Keratinocyte (primary cell): ENCODE measurements around the gene YJU2. TPM values are rescaled to one million over a fixed set of nuclear protein-coding genes. Genes with fewer than 3 reads are reported as not detected.

ENCODE experiments used
- DNase-seq: peaks from one replicate; pipeline ENCODE4 v3.0.0-alpha.2; 2011; ENCODE audit warnings: low read depth, missing footprints, low spot score
- FAIRE-seq: peaks from 2 replicates; lab custom pipeline; 2011; peaks lifted over from hg19 to GRCh38; lab: Jason Lieb, UNC
- H2AFZ ChIP-seq: 2 replicates; pipeline ENCODE4 v1.6.0; 2012; ENCODE audit warnings: low read length, control low read depth, inconsistent platforms; ENCODE audit not compliant: control insufficient read depth
- H3K27ac ChIP-seq: 2 replicates; pipeline ENCODE4 v1.5.1; 2011; ENCODE audit warnings: low read length; ENCODE audit not compliant: control insufficient read depth, insufficient read depth
- H3K27me3 ChIP-seq: 3 replicates; pipeline ENCODE4 v1.6.0; 2011; ENCODE audit warnings: low read length; ENCODE audit not compliant: control insufficient read depth, insufficient read depth; ENCODE audit errors: extremely low read depth
- H3K36me3 ChIP-seq, 2 experiments: 2 replicates in 1 of 2; 3 replicates in 1 of 2; pipeline ENCODE4 v1.5.1; 2011; ENCODE audit warnings: low read length in 2 of 2, mild to moderate bottlenecking in 1 of 2; ENCODE audit not compliant: control insufficient read depth in 2 of 2, insufficient read depth in 2 of 2; ENCODE audit errors: extremely low read depth in 1 of 2
- H3K4me1 ChIP-seq: 3 replicates; pipeline ENCODE4 v1.5.1; 2011; ENCODE audit warnings: low read length; ENCODE audit not compliant: control insufficient read depth, insufficient read depth; ENCODE audit errors: extremely low read depth
- H3K4me2 ChIP-seq: 3 replicates; pipeline ENCODE4 v1.6.0; 2011; ENCODE audit warnings: low read depth, low read length; ENCODE audit not compliant: control insufficient read depth, insufficient read depth; ENCODE audit errors: extremely low read depth
- H3K4me3 ChIP-seq, 3 experiments: fragments of 200-600 bp in 1 of 3; sonication (generic) in 1 of 3; 2 replicates in 2 of 3; 3 replicates in 1 of 3; pipeline ENCODE4 v1.5.1; 2011 to 2016; ENCODE audit warnings: low read length in 3 of 3, mild to moderate bottlenecking in 3 of 3, control low read depth in 2 of 3, inconsistent platforms in 1 of 3, low read depth in 1 of 3, mixed read lengths in 1 of 3, mixed run types in 1 of 3, moderate library complexity in 1 of 3; ENCODE audit not compliant: control insufficient read depth in 2 of 3, insufficient read depth in 2 of 3; ENCODE audit errors: extremely low read depth in 1 of 3
- H3K79me2 ChIP-seq: 2 replicates; pipeline ENCODE4 v1.6.0; 2012; ENCODE audit warnings: low read length; ENCODE audit not compliant: control insufficient read depth, insufficient read depth
- H3K9ac ChIP-seq: 3 replicates; pipeline ENCODE4 v1.6.0; 2011; ENCODE audit warnings: low read length; ENCODE audit not compliant: control insufficient read depth, insufficient read depth; ENCODE audit errors: extremely low read depth
- H3K9me1 ChIP-seq: 3 replicates; pipeline ENCODE4 v1.6.0; 2011; ENCODE audit warnings: low read length; ENCODE audit not compliant: control insufficient read depth, insufficient read depth; ENCODE audit errors: extremely low read depth
- H3K9me3 ChIP-seq: 2 replicates; pipeline ENCODE4 v1.5.1; 2012; ENCODE audit warnings: low read depth, low read length; ENCODE audit not compliant: control insufficient read depth
- H4K20me1 ChIP-seq: 3 replicates; pipeline ENCODE4 v1.6.0; 2011; ENCODE audit warnings: low read length; ENCODE audit not compliant: control insufficient read depth, insufficient read depth; ENCODE audit errors: extremely low read depth
- CTCF ChIP-seq, 3 experiments: IDR thresholded peaks in 1 of 3; conservative IDR thresholded peaks in 1 of 3; optimal IDR thresholded peaks in 1 of 3; 2 replicates in 2 of 3; 3 replicates in 1 of 3; pipeline versions ENCODE3 to v1.5.1; 2011; ENCODE audit warnings: low read length in 3 of 3, mild to moderate bottlenecking in 3 of 3, moderate library complexity in 2 of 3, control low read depth in 1 of 3, inconsistent platforms in 1 of 3; ENCODE audit not compliant: insufficient read depth in 2 of 3; ENCODE audit errors: extremely low read depth in 1 of 3
- EZH2 ChIP-seq: IDR thresholded peaks from one replicate; pipeline ENCODE4 v1.6.1; 2012; ENCODE audit warnings: inconsistent platforms, mild to moderate bottlenecking, low read length, moderate library complexity
- dilution Hi-C: fragments of 300-500 bp; cut with MboI; formaldehyde crosslinking; loops from one replicate; pipeline ENCODE4 v1.7.0; 2020; ENCODE audit warnings: low sequenced_read_pairs; ENCODE audit not compliant: extremely low pct_ligation_motif_present
- polyA plus RNA-seq, 5 experiments: library from polyadenylated mRNA; depleted of rRNA in 3 of 5; stranded (reverse) in 3 of 5; stranded (forward) in 1 of 5; unstranded in 1 of 5; fragments of >200 nt; gene quantifications; 1 replicate in 1 of 5; 2 replicates in 3 of 5; 3 replicates in 1 of 5; pipeline versions ENCODE4 v1.2.1 to v1.2.3, GENCODE V29; 2011 to 2012; ENCODE audit warnings: missing spikeins in 2 of 5, low read depth in 1 of 5, low replicate concordance in 1 of 5

The YJU2 gene
- polyA plus RNA-seq, 1 donor (not counting 4 experiments of a cell fraction or from before 2014, with no cell fraction given): 13.7 TPM

GRCh38 chr19:4295972-4296771 lies 49.3 kb downstream of the YJU2 start:
- FAIRE-seq: no peak
- no peak overlapping the region for H3K27ac ChIP-seq
- no peaks in the 10 kb centered on the region for H3K9me3 ChIP-seq
- dilution Hi-C loops: no loop called here
- no peak overlapping the region for H3K4me3 ChIP-seq
- no peak overlapping the region for H3K9ac ChIP-seq
- no peak overlapping the region for H3K4me2 ChIP-seq
- no peak for DNase-seq
- TF ChIP-seq EZH2: no peak
- TF ChIP-seq CTCF (optimal IDR thresholded peaks at IDR 0.05 in 1 of 3, IDR thresholded peaks at IDR 0.05 in 1 of 3, conservative IDR thresholded peaks at IDR 0.05 in 1 of 3; ENCODE audit: extremely low read depth in 1 of 3, insufficient read depth in 2 of 3, low read length in 3 of 3): no peak
- no peaks in the 10 kb centered on the region for H3K9me1 ChIP-seq
- no peaks in the 10 kb centered on the region for H3K36me3 ChIP-seq
- H3K27me3 ChIP-seq: peaks cover 10% of the 10 kb centered on the region
- no peaks in the 10 kb centered on the region for H3K4me1 ChIP-seq
- no peaks in the 10 kb centered on the region for H3K79me2 ChIP-seq
- H2AFZ ChIP-seq: no peak overlapping the region
- no peaks in the 10 kb centered on the region for H4K20me1 ChIP-seq

GRCh38 chr19:4297901-4298809 lies 51.3 kb downstream of the YJU2 start:
- dilution Hi-C loops: no loop called here
- TF ChIP-seq EZH2 (no peak), CTCF (optimal IDR thresholded peaks at IDR 0.05 in 1 of 3, IDR thresholded peaks at IDR 0.05 in 1 of 3, conservative IDR thresholded peaks at IDR 0.05 in 1 of 3; ENCODE audit: extremely low read depth in 1 of 3, insufficient read depth in 2 of 3, low read length in 3 of 3) (no peak)
- H2AFZ ChIP-seq: no peak overlapping the region
- peaks cover 10% of the 10 kb centered on the region for H3K27me3 ChIP-seq
- H4K20me1 ChIP-seq: no peaks in the 10 kb centered on the region
- no peaks in the 10 kb centered on the region for H3K9me3 ChIP-seq
- no peaks in the 10 kb centered on the region for H3K9me1 ChIP-seq
- no peaks in the 10 kb centered on the region for H3K36me3 ChIP-seq
- no peaks in the 10 kb centered on the region for H3K79me2 ChIP-seq
- no peaks in the 10 kb centered on the region for H3K4me1 ChIP-seq
- H3K27ac ChIP-seq: no peak overlapping the region
- DNase-seq (no peak), FAIRE-seq (no peak)
- no peak overlapping the region for H3K4me3 ChIP-seq
- H3K9ac ChIP-seq: no peak overlapping the region
- no peak overlapping the region for H3K4me2 ChIP-seq
